SK-N-SH (cell line): Measurements from ENCODE around the gene NAALADL2.

Experiments used
- FOXJ3 ChIP-seq: sonication (generic); formaldehyde crosslinking; IDR thresholded peaks from 2 replicates; pipeline ENCODE4 v1.5.1; 2020; ENCODE audit warnings: mild to moderate bottlenecking, missing genetic modification reagents
- MXI1 ChIP-seq: IDR thresholded peaks from 2 replicates; pipeline ENCODE4 v1.6.1; 2012; ENCODE audit warnings: mild to moderate bottlenecking, low read depth, low read length, improper control_type of control experiment
- NFIC ChIP-seq: IDR thresholded peaks from 2 replicates; pipeline ENCODE4 v1.4.0; 2012; ENCODE audit warnings: borderline replicate concordance
- POLR2AphosphoS5 ChIP-seq: IDR thresholded peaks from 2 replicates; pipeline ENCODE4 v1.6.1; 2012; ENCODE audit warnings: low read depth, low read length
- SMC3 ChIP-seq: IDR thresholded peaks from 2 replicates; pipeline ENCODE4 v1.6.1; 2012; ENCODE audit warnings: low read depth, low read length, improper control_type of control experiment
- TAF1 ChIP-seq: IDR thresholded peaks from 2 replicates; pipeline ENCODE4 v1.6.1; 2012; ENCODE audit warnings: low read depth, mild to moderate bottlenecking, low read length, moderate library complexity, borderline replicate concordance
- TF ChIP-seq, protein P1 (sequence below): fragments of 200-600 bp; sonication (generic); IDR thresholded peaks from 2 replicates; pipeline ENCODE4 v1.6.1; 2017; ENCODE audit warnings: antibody characterized with exemption, mild to moderate bottlenecking, moderate library complexity

DNA sequence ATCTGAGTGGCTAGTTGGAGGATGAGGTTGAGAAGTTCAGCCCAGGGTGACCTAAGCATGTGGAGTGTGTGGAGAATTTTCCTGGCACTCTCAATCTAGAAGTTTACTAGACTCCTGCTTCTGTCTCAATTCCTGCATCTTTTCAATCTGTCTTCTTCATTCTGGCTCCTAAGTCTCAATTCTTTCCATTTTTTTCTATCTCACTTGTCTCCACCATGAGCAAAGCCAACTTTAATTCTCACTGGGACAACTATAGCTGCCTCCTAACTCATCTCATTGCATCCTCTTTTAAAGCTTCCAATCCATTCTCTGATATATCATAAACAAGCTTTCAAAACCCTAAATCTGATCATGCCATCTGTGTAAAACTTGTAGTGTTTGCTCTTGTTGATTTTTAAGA lies 569.3 kb downstream of the NAALADL2 start:
- TF ChIP-seq, protein P1, sequence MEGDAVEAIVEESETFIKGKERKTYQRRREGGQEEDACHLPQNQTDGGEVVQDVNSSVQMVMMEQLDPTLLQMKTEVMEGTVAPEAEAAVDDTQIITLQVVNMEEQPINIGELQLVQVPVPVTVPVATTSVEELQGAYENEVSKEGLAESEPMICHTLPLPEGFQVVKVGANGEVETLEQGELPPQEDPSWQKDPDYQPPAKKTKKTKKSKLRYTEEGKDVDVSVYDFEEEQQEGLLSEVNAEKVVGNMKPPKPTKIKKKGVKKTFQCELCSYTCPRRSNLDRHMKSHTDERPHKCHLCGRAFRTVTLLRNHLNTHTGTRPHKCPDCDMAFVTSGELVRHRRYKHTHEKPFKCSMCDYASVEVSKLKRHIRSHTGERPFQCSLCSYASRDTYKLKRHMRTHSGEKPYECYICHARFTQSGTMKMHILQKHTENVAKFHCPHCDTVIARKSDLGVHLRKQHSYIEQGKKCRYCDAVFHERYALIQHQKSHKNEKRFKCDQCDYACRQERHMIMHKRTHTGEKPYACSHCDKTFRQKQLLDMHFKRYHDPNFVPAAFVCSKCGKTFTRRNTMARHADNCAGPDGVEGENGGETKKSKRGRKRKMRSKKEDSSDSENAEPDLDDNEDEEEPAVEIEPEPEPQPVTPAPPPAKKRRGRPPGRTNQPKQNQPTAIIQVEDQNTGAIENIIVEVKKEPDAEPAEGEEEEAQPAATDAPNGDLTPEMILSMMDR = no peak
- no peak for TF ChIP-seq POLR2AphosphoS5
- TF ChIP-seq SMC3 = no peak
- no peak for TF ChIP-seq TAF1
- no peak for TF ChIP-seq MXI1
- TF ChIP-seq NFIC = no peak
- no peak for TF ChIP-seq FOXJ3 (CRISPR knock-in tag)
